ENCODE measurements around the gene HEG1.

- no peak for TF ChIP-seq CTCF (conservative IDR thresholded peaks at IDR 0.05)
- TF ChIP-seq ZFX (IDR thresholded peaks at IDR 0.05): no peak
Measured at GRCh38 chr3:125103406-125103805, 47.6 kb upstream of the HEG1 start.

Data from C4-2B (cell line).